ENCODE results near the gene SSH2. TPM values are rescaled to one million over a fixed set of nuclear protein-coding genes. Genes with fewer than 3 reads are reported as not detected.

Gene SSH2
- polyA plus RNA-seq, 1 donor from 2014 or later = 16.6 TPM

DNA sequence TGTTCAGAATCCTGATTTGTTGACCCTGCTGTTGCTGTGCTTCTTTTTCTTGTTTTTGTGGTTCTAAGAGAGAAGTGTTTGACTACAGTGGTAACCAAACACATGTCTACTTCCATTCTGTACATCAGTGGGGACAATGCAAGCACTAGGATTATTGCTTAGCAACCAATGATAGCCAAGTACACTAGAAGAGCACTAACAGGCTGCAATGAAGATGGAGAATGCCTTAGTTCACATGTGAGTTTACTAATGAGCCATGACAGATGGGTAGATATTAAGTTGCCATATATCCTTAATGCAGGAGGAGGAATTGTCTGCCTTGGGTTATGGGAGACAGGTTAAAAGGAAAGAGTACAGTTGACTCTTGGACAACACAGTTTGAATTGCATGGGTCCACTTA is 19.7 kb upstream of the SSH2 start:
- Histone ChIP-seq H3K9me3 (ENCODE audit: low read length) (peaks cover 6% of the 10 kb centered on the region), H3F3A (ENCODE audit: insufficient read depth, low read length, poor library complexity, severe bottlenecking) (no peaks in the 10 kb centered on the region), H3K27ac (ENCODE audit: low read length) (no peak overlapping the region), H3K4me2 (ENCODE audit: low read length) (no peak overlapping the region), H2AFZ (ENCODE audit: low read depth, low read length) (no peak overlapping the region), H3K27me3 (ENCODE audit: insufficient read depth, low read depth, low read length) (peaks cover 12% of the 10 kb centered on the region), H3K4me3 (ENCODE audit: low read length) (no peak overlapping the region), H3K9ac (ENCODE audit: low read length) (no peak overlapping the region), H3K36me3 (ENCODE audit: insufficient read depth, low read length) (no peaks in the 10 kb centered on the region), H3K79me2 (replicated peaks; ENCODE audit: insufficient read depth, low read length) (no peaks in the 10 kb centered on the region), H3K9me2 (ENCODE audit: insufficient read depth, low read length) (no peaks in the 10 kb centered on the region), H4K20me1 (ENCODE audit: insufficient read depth) (no peaks in the 10 kb centered on the region)
- TF ChIP-seq, protein P1, sequence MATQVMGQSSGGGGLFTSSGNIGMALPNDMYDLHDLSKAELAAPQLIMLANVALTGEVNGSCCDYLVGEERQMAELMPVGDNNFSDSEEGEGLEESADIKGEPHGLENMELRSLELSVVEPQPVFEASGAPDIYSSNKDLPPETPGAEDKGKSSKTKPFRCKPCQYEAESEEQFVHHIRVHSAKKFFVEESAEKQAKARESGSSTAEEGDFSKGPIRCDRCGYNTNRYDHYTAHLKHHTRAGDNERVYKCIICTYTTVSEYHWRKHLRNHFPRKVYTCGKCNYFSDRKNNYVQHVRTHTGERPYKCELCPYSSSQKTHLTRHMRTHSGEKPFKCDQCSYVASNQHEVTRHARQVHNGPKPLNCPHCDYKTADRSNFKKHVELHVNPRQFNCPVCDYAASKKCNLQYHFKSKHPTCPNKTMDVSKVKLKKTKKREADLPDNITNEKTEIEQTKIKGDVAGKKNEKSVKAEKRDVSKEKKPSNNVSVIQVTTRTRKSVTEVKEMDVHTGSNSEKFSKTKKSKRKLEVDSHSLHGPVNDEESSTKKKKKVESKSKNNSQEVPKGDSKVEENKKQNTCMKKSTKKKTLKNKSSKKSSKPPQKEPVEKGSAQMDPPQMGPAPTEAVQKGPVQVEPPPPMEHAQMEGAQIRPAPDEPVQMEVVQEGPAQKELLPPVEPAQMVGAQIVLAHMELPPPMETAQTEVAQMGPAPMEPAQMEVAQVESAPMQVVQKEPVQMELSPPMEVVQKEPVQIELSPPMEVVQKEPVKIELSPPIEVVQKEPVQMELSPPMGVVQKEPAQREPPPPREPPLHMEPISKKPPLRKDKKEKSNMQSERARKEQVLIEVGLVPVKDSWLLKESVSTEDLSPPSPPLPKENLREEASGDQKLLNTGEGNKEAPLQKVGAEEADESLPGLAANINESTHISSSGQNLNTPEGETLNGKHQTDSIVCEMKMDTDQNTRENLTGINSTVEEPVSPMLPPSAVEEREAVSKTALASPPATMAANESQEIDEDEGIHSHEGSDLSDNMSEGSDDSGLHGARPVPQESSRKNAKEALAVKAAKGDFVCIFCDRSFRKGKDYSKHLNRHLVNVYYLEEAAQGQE (IDR thresholded peaks at IDR 0.05; ENCODE audit: borderline replicate concordance) = no peak
- no peak for TF ChIP-seq EP300 (conservative IDR thresholded peaks at IDR 0.05; ENCODE audit: poor library complexity, severe bottlenecking)
- no peak for TF ChIP-seq POLR2AphosphoS5 (IDR thresholded peaks at IDR 0.05)
- TF ChIP-seq RAD21 (conservative IDR thresholded peaks at IDR 0.05) = no peak
- TF ChIP-seq EZH2 (IDR thresholded peaks at IDR 0.05; ENCODE audit: borderline replicate concordance, insufficient read depth, low read length, poor library complexity, severe bottlenecking) = no peak
- TF ChIP-seq TAF1 (IDR thresholded peaks at IDR 0.05; ENCODE audit: low read depth) = no peak
- TF ChIP-seq MXI1 (conservative IDR thresholded peaks at IDR 0.05; ENCODE audit: poor library complexity, severe bottlenecking) = no peak
- TF ChIP-seq, protein P2, sequence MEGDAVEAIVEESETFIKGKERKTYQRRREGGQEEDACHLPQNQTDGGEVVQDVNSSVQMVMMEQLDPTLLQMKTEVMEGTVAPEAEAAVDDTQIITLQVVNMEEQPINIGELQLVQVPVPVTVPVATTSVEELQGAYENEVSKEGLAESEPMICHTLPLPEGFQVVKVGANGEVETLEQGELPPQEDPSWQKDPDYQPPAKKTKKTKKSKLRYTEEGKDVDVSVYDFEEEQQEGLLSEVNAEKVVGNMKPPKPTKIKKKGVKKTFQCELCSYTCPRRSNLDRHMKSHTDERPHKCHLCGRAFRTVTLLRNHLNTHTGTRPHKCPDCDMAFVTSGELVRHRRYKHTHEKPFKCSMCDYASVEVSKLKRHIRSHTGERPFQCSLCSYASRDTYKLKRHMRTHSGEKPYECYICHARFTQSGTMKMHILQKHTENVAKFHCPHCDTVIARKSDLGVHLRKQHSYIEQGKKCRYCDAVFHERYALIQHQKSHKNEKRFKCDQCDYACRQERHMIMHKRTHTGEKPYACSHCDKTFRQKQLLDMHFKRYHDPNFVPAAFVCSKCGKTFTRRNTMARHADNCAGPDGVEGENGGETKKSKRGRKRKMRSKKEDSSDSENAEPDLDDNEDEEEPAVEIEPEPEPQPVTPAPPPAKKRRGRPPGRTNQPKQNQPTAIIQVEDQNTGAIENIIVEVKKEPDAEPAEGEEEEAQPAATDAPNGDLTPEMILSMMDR (IDR thresholded peaks at IDR 0.05; ENCODE audit: poor library complexity, severe bottlenecking) = no peak
- no peak for TF ChIP-seq SMC3 (conservative IDR thresholded peaks at IDR 0.05; ENCODE audit: poor library complexity)

DNA sequence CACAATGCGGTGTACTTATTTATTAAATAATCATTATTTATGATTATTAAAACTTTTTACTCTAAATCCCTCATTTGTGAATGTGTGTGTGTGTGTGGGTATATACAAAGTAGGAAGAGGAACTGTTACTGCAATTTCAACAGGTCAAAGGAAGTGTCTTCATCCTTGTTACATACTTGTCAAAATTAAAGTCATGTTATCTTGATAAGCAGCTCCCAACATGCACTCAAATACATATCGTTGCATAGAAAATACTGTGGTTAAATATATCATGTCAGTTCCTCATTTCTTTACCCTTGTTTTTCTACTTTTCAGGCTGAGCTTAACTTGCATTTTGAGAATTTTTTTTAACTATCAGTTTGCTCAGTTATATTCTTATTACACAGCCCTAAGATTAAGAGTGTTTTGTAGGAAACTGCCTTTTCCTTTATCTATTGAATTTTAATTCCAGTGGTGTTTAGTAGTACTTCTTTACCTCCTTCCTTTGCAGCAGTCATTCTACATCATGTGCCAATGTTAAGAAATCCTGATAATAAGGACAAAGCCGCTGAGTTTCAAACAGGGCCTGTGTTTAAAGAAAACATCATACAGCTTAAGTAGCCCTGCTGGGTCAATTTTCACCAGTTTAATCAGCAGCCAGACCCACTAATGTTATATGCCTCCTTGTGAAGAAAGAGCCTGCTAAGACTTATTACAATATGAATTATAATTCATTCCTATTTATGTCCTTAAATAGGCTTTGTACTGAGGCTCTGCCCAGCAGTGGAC is 18.6 kb upstream of the SSH2 start:
- H3K79me2 ChIP-seq (replicated peaks; ENCODE audit: insufficient read depth, low read length) = no peaks in the 10 kb centered on the region
- H3K9me3 ChIP-seq (ENCODE audit: low read length) = no peaks in the 10 kb centered on the region
- no peak overlapping the region for H3K4me2 ChIP-seq (ENCODE audit: low read length)
- no peak overlapping the region for H2AFZ ChIP-seq (ENCODE audit: low read depth, low read length)
- no peaks in the 10 kb centered on the region for H3K36me3 ChIP-seq (ENCODE audit: insufficient read depth, low read length)
- H3K27me3 ChIP-seq (ENCODE audit: insufficient read depth, low read depth, low read length) = peaks cover 12% of the 10 kb centered on the region
- no peak overlapping the region for H3K9ac ChIP-seq (ENCODE audit: low read length)
- H3F3A ChIP-seq (ENCODE audit: insufficient read depth, low read length, poor library complexity, severe bottlenecking) = no peaks in the 10 kb centered on the region
- H3K9me2 ChIP-seq (ENCODE audit: insufficient read depth, low read length) = no peaks in the 10 kb centered on the region
- no peak overlapping the region for H3K4me3 ChIP-seq (ENCODE audit: low read length)
- H3K27ac ChIP-seq (ENCODE audit: low read length) = no peak overlapping the region
- no peak for TF ChIP-seq EP300 (conservative IDR thresholded peaks at IDR 0.05; ENCODE audit: poor library complexity, severe bottlenecking)
- no peak for TF ChIP-seq SMC3 (conservative IDR thresholded peaks at IDR 0.05; ENCODE audit: poor library complexity)
- TF ChIP-seq TAF1 (IDR thresholded peaks at IDR 0.05; ENCODE audit: low read depth) = no peak
- TF ChIP-seq MXI1 (conservative IDR thresholded peaks at IDR 0.05; ENCODE audit: poor library complexity, severe bottlenecking) = no peak
- TF ChIP-seq RAD21 (conservative IDR thresholded peaks at IDR 0.05) = no peak
- TF ChIP-seq, protein P1 (IDR thresholded peaks at IDR 0.05; ENCODE audit: borderline replicate concordance) = no peak
- no peak for TF ChIP-seq POLR2AphosphoS5 (IDR thresholded peaks at IDR 0.05)
- no peak for TF ChIP-seq EZH2 (IDR thresholded peaks at IDR 0.05; ENCODE audit: borderline replicate concordance, insufficient read depth, low read length, poor library complexity, severe bottlenecking)
- TF ChIP-seq, protein P2 (IDR thresholded peaks at IDR 0.05; ENCODE audit: poor library complexity, severe bottlenecking) = no peak
- no peaks in the 10 kb centered on the region for H4K20me1 ChIP-seq (ENCODE audit: insufficient read depth)

Measured in neural cell (in vitro differentiated cells).